ENCODE data around the gene WNT5A.

DNA sequence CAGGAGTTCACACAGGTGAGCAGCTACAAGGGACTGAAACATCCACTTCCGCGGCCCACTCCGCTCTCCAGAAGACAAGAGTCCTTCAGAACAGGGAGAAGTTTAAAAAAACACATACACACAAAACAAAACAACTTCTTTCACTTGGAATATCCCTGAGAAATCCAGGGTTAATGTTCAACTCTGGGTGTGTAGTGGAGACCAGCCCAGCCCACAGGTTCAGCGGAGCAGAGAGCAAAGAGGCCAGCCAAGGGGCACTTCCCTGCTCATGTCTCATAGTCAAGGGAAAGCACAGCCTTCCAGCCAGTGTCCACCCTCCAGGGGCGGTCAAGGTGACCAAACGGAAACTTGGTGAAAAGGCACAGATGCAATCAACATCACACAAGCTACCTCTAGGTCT is 41.6 kb downstream of the WNT5A start:
- TF ChIP-seq, protein P1, sequence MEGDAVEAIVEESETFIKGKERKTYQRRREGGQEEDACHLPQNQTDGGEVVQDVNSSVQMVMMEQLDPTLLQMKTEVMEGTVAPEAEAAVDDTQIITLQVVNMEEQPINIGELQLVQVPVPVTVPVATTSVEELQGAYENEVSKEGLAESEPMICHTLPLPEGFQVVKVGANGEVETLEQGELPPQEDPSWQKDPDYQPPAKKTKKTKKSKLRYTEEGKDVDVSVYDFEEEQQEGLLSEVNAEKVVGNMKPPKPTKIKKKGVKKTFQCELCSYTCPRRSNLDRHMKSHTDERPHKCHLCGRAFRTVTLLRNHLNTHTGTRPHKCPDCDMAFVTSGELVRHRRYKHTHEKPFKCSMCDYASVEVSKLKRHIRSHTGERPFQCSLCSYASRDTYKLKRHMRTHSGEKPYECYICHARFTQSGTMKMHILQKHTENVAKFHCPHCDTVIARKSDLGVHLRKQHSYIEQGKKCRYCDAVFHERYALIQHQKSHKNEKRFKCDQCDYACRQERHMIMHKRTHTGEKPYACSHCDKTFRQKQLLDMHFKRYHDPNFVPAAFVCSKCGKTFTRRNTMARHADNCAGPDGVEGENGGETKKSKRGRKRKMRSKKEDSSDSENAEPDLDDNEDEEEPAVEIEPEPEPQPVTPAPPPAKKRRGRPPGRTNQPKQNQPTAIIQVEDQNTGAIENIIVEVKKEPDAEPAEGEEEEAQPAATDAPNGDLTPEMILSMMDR (optimal IDR thresholded peaks at IDR 0.05 in 1 of 3, IDR thresholded peaks at IDR 0.05 in 1 of 3, conservative IDR thresholded peaks at IDR 0.05 in 1 of 3; ENCODE audit: extremely low read depth in 1 of 3, insufficient read depth in 2 of 3, low read length in 3 of 3), result no peak
- TF ChIP-seq EZH2 (IDR thresholded peaks at IDR 0.05; ENCODE audit: low read length), result no peak
